Activated gamma-delta T cell treated with anti-CD3 and anti-CD28 coated beads, Interleukin-2, amount 50 U/mL, for 16 hours (primary cell): ENCODE measurements around the gene PRRC2A.
"Not testable (repeated sequence)": the region's sequence is repeated elsewhere in the genome, so short reads cannot be mapped to it uniquely, and the experiment has no call there.

Experiments used
- DNase-seq: peaks from one replicate; pipeline ENCODE4 v3.0.0-alpha.2; 2020; ENCODE audit warnings: low read depth

PRRC2A gene

GRCh38 chr6:31586008-31586407 is 34.5 kb upstream of the PRRC2A start, which contains the start of gene LST1:
TSS of gene LST1 (plus strand) at chr6:31586277. CDS start at chr6:31587300, 1,023 bp downstream.
- DNase-seq = no peak

- no peak for DNase-seq
Measured at GRCh38 chr6:31586599-31587281, 33.8 kb upstream of the PRRC2A start.

- DNase-seq = no peak
Measured at GRCh38 chr6:31587791-31588777, 32.4 kb upstream of the PRRC2A start.

- no peak for DNase-seq
Measured at GRCh38 chr6:31588871-31589650, 31.5 kb upstream of the PRRC2A start.

- not testable (repeated sequence) for DNase-seq
Measured at GRCh38 chr6:31590691-31591090, 29.8 kb upstream of the PRRC2A start.

GRCh38 chr6:31592396-31592771 is 28.1 kb upstream of the PRRC2A start:
- no peak for DNase-seq

- no peak for DNase-seq
Measured at GRCh38 chr6:31597006-31597405, 23.5 kb upstream of the PRRC2A start.

- DNase-seq = no peak
Measured at GRCh38 chr6:31607317-31607716, 13.2 kb upstream of the PRRC2A start.

- DNase-seq = no peak
Measured at GRCh38 chr6:31609519-31610406, 10.8 kb upstream of the PRRC2A start.

GRCh38 chr6:31610968-31611367 is 9.5 kb upstream of the PRRC2A start:
- DNase-seq = no peak

- DNase-seq = no peak
Measured at GRCh38 chr6:31614075-31614619, 6.4 kb upstream of the PRRC2A start.

- no peak for DNase-seq
Measured at GRCh38 chr6:31614684-31615578, 5.6 kb upstream of the PRRC2A start, which contains the start of gene AIF1. TSS of gene AIF1 (plus strand) at chr6:31615234. CDS start at chr6:31615330, 96 bp downstream.

GRCh38 chr6:31615748-31616147 is 4.8 kb upstream of the PRRC2A start:
- no peak for DNase-seq

- no peak for DNase-seq
Measured at GRCh38 chr6:31617010-31617409, 3.5 kb upstream of the PRRC2A start.

- peak; percentile 96 for DNase-seq
Measured at GRCh38 chr6:31619805-31620585, 520 bp upstream of the PRRC2A start.

GRCh38 chr6:31621320-31621939 is 915 bp downstream of the PRRC2A start:
- no peak for DNase-seq

- DNase-seq = no peak
Measured at GRCh38 chr6:31621991-31622390, 1.5 kb downstream of the PRRC2A start.

- DNase-seq = no peak
Measured at GRCh38 chr6:31622684-31623091, 2.2 kb downstream of the PRRC2A start.
